MCF 10A (cell line): ENCODE data around the gene SEC14L5. TPM values are rescaled to one million over a fixed set of nuclear protein-coding genes. Genes with fewer than 3 reads are reported as not detected.
"Not testable (repeated sequence)": the region's sequence is repeated elsewhere in the genome, so short reads cannot be mapped to it uniquely, and the experiment has no call there.

Experiments used
- BruUV-seq: library from RNA; stranded (reverse); fragments of 400-500 nt; replicated peaks from 2 replicates; lab custom pipeline; 2021; lab: Mats Ljungman, UMichigan
- CTCF ChIA-PET: fragments of 300-600 bp; sonication (Branson Sonifier 250); formaldehyde crosslinking; extraction: SDS; loops from one replicate; lab custom pipeline; 2021; ENCODE audit warnings: antibody characterized with exemption, inconsistent platforms; lab: Yijun Ruan, JAX
- POLR2A ChIA-PET: fragments of 300-600, 350-650 bp; sonication (Branson Sonifier 250); formaldehyde crosslinking; extraction: SDS; loops from one replicate; lab custom pipeline; 2020; ENCODE audit warnings: antibody characterized with exemption, inconsistent platforms; lab: Yijun Ruan, JAX
- DNase-seq: peaks from one replicate; pipeline ENCODE4 v3.0.0-alpha.2; 2018; ENCODE audit not compliant: unreplicated experiment
- H3K27ac Mint-ChIP-seq: one replicate; pipeline ENCODE4 v1.8.0; 2022; ENCODE audit warnings: mild to moderate bottlenecking, low read depth, mixed read lengths; ENCODE audit not compliant: unreplicated experiment
- H3K27me3 Mint-ChIP-seq: one replicate; pipeline ENCODE4 v1.8.0; 2022; ENCODE audit warnings: mixed read lengths; ENCODE audit not compliant: insufficient read depth, unreplicated experiment
- H3K36me3 Mint-ChIP-seq: one replicate; pipeline ENCODE4 v1.8.0; 2022; ENCODE audit warnings: mild to moderate bottlenecking, moderate library complexity, mixed read lengths; ENCODE audit not compliant: insufficient read depth, unreplicated experiment
- H3K4me1 Mint-ChIP-seq: one replicate; pipeline ENCODE4 v1.8.0; 2022; ENCODE audit warnings: mixed read lengths; ENCODE audit not compliant: insufficient read depth, unreplicated experiment
- H3K4me3 Mint-ChIP-seq: one replicate; pipeline ENCODE4 v1.8.0; 2022; ENCODE audit warnings: mild to moderate bottlenecking, moderate library complexity, mixed read lengths; ENCODE audit not compliant: unreplicated experiment
- H3K9me3 Mint-ChIP-seq: one replicate; pipeline ENCODE4 v1.8.0; 2022; ENCODE audit warnings: mixed read lengths; ENCODE audit not compliant: unreplicated experiment
- intact Hi-C: fragments of 100-400 bp; cut with micrococcal nuclease; formaldehyde crosslinking; loops from 2 replicates; pipeline ENCODE4 v1.14.1; 2022
- total RNA-seq: library from RNA; stranded (reverse); gene quantifications from 2 replicates; pipeline ENCODE4 v1.2.3, GENCODE V29; 2022
- TF ChIP-seq, protein P1 (sequence below): fragments of 200-600 bp; IDR thresholded peaks from one replicate; pipeline ENCODE4 v1.8.0; 2022; ENCODE audit warnings: antibody characterized with exemption, mild to moderate bottlenecking; ENCODE audit not compliant: unreplicated experiment

SEC14L5 gene
- total RNA-seq, 1 experiment from 2014 or later, result not detected

DNA sequence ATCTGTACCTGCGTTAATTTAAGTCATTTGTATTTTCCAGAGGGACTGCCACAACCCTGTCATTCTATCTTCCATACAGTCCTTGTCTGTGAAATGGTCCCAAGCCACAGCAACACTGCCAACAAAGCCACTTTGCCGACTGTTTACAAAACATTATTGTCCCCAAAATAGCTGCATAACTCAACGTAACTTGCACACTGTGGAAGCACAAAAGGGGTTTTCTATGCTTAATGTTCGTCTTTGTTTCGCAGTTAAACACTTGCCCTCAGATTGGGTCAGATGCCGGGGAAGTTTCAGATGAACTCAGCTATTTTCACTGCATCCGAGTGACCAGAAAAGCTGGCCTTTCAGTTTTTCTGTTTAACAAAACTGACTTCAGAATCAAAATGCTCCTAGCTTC lies 4.6 kb downstream of the SEC14L5 start:
- no peak overlapping the region for H3K4me3 Mint-ChIP-seq
- intact Hi-C loops, result no loop called here
- DNase-seq, result no peak
- CTCF ChIA-PET, result no interaction called here
- H3K9me3 Mint-ChIP-seq, result no peaks in the 10 kb centered on the region
- peaks cover 5% of the 10 kb centered on the region for H3K4me1 Mint-ChIP-seq
- peaks cover 14% of the 10 kb centered on the region for H3K27me3 Mint-ChIP-seq
- H3K27ac Mint-ChIP-seq, result no peak overlapping the region
- POLR2A ChIA-PET, result no interaction called here
- TF ChIP-seq, protein P1, sequence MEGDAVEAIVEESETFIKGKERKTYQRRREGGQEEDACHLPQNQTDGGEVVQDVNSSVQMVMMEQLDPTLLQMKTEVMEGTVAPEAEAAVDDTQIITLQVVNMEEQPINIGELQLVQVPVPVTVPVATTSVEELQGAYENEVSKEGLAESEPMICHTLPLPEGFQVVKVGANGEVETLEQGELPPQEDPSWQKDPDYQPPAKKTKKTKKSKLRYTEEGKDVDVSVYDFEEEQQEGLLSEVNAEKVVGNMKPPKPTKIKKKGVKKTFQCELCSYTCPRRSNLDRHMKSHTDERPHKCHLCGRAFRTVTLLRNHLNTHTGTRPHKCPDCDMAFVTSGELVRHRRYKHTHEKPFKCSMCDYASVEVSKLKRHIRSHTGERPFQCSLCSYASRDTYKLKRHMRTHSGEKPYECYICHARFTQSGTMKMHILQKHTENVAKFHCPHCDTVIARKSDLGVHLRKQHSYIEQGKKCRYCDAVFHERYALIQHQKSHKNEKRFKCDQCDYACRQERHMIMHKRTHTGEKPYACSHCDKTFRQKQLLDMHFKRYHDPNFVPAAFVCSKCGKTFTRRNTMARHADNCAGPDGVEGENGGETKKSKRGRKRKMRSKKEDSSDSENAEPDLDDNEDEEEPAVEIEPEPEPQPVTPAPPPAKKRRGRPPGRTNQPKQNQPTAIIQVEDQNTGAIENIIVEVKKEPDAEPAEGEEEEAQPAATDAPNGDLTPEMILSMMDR, result no peak
- H3K36me3 Mint-ChIP-seq, result no peaks in the 10 kb centered on the region
- BruUV-seq, result no TSS peak

GRCh38 chr16:4963527-4963926 lies 5.4 kb downstream of the SEC14L5 start:
- H3K27ac Mint-ChIP-seq, H3K36me3 Mint-ChIP-seq, H3K27me3 Mint-ChIP-seq, H3K4me1 Mint-ChIP-seq, intact Hi-C loops, H3K4me3 Mint-ChIP-seq, POLR2A ChIA-PET, BruUV-seq, H3K9me3 Mint-ChIP-seq, DNase-seq, CTCF ChIA-PET: not testable (repeated sequence)

GRCh38 chr16:4966736-4967453 lies 8.8 kb downstream of the SEC14L5 start:
- Mint-ChIP-seq H3K9me3 (no peaks in the 10 kb centered on the region), H3K4me1 (no peaks in the 10 kb centered on the region), H3K36me3 (no peaks in the 10 kb centered on the region), H3K4me3 (no peak overlapping the region), H3K27ac (no peak overlapping the region), H3K27me3 (peaks cover 8% of the 10 kb centered on the region)
- ChIA-PET CTCF (no interaction called here), POLR2A (no interaction called here)
- TF ChIP-seq, protein P1, result no peak
- no TSS peak for BruUV-seq
- DNase-seq, result no peak
- intact Hi-C loops, result no loop called here

DNA sequence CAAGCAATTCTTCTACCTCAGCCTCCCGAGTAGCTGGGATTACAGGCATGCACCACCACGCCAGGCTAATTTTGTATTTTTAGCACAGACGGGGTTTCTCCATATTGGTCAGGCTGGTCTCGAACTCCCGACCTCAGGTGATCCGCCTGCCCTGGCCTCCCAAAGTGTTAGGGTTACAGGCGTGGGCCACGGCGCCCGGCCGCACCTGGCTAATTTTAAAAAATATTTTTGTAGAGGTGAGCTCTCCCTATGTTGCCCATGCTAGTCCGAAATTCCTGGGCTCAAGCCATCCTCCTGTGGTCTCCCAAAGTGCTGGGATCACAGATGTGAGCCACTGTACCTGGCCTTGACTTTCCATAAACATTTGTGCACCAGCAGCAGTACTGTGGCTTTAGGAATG lies 10.1 kb downstream of the SEC14L5 start:
- intact Hi-C loops, H3K36me3 Mint-ChIP-seq, H3K9me3 Mint-ChIP-seq, H3K27ac Mint-ChIP-seq, H3K4me1 Mint-ChIP-seq, DNase-seq, H3K4me3 Mint-ChIP-seq, POLR2A ChIA-PET, BruUV-seq: not testable (repeated sequence)
- peaks cover 19% of the 10 kb centered on the region for H3K27me3 Mint-ChIP-seq
- CTCF ChIA-PET, result interaction anchor here (0.7 to 0.8 kb wide), 2 partner anchors 39 to 126 kb away, joined by 3 read pairs; no protein-coding TSS in a partner anchor

- Mint-ChIP-seq H3K36me3 (no peaks in the 10 kb centered on the region), H3K4me1 (no peaks in the 10 kb centered on the region), H3K27me3 (peaks cover 19% of the 10 kb centered on the region), H3K4me3 (no peak overlapping the region), H3K9me3 (no peaks in the 10 kb centered on the region), H3K27ac (no peak overlapping the region)
- POLR2A ChIA-PET, result no interaction called here
- CTCF ChIA-PET, result interaction anchor here (0.6 kb wide), 1 partner anchor 23 kb away, joined by 3 read pairs; no protein-coding TSS in a partner anchor
- no TSS peak for BruUV-seq
- intact Hi-C loops, result no loop called here
- no peak for DNase-seq
- TF ChIP-seq, protein P1, result no peak
Observed at GRCh38 chr16:4968879-4969483, 10.9 kb downstream of the SEC14L5 start.
